Lower leg skin (tissue), 3 donors: ENCODE results near the gene ADD2.

ENCODE experiments used
- POLR2A ChIP-seq, 2 donors: fragments of 450-650 bp; IDR thresholded peaks; one replicate each; pipeline ENCODE4 v1.6.1; 2016 to 2017; ENCODE audit warnings: antibody characterized with exemption in 2 of 2, mild to moderate bottlenecking in 1 of 2, moderate library complexity in 1 of 2
- TF ChIP-seq, protein P1 (sequence below), 3 donors: fragments of 450-650 bp; IDR thresholded peaks; one replicate each; pipeline ENCODE4 v1.5.1; 2016; ENCODE audit warnings: antibody characterized with exemption in 3 of 3, mild to moderate bottlenecking in 3 of 3, moderate library complexity in 2 of 3

DNA sequence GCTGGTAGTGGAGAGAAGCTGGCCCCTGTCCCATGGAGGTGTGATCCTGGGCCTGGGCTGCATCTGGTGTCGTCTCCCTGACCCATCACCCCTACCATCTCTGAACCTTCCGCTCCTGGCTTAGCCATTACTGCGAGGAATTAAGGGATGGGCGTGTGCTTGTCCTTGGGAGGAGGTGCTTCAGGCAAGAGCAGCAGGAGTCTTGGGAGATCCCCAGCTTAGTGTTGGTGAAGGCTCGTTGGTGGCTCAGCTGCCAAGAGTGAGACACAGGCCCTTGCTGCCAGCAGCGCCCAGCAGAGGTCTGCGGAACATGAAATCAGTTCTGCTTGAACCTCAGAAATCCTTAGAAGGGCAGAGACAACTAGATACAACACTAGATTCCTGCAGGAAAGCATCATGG, 154.5 kb downstream of the ADD2 start:
- TF ChIP-seq, protein P1, sequence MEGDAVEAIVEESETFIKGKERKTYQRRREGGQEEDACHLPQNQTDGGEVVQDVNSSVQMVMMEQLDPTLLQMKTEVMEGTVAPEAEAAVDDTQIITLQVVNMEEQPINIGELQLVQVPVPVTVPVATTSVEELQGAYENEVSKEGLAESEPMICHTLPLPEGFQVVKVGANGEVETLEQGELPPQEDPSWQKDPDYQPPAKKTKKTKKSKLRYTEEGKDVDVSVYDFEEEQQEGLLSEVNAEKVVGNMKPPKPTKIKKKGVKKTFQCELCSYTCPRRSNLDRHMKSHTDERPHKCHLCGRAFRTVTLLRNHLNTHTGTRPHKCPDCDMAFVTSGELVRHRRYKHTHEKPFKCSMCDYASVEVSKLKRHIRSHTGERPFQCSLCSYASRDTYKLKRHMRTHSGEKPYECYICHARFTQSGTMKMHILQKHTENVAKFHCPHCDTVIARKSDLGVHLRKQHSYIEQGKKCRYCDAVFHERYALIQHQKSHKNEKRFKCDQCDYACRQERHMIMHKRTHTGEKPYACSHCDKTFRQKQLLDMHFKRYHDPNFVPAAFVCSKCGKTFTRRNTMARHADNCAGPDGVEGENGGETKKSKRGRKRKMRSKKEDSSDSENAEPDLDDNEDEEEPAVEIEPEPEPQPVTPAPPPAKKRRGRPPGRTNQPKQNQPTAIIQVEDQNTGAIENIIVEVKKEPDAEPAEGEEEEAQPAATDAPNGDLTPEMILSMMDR (IDR thresholded peaks at IDR 0.05), result no peak
- TF ChIP-seq POLR2A (IDR thresholded peaks at IDR 0.05), result no peak
